A673 (cell line): ENCODE data around the gene PHETA2. TPM values are rescaled to one million over a fixed set of nuclear protein-coding genes. Genes with fewer than 3 reads are reported as not detected.

Experiments used
- BruUV-seq: library from RNA; stranded (reverse); fragments of 400-500 nt; replicated peaks from 2 replicates; lab custom pipeline; 2021; lab: Mats Ljungman, UMichigan
- CTCF ChIA-PET: fragments of 300-600 bp; sonication (Branson Sonifier 250); formaldehyde crosslinking; loops from one replicate; lab custom pipeline; 2022; ENCODE audit warnings: antibody characterized with exemption; lab: Charles Lee
- POLR2A ChIA-PET: fragments of 300-600 bp; sonication (Branson Sonifier 250); formaldehyde crosslinking; loops from one replicate; lab custom pipeline; 2022; ENCODE audit warnings: antibody characterized with exemption; ENCODE audit not compliant: low non-redundant PET; lab: Charles Lee
- DNase-seq: peaks from one replicate; pipeline ENCODE4 v3.0.0-alpha.2; 2015; ENCODE audit warnings: low spot score
- H3K27ac ChIP-seq: fragments of 200-600 bp; sonication (generic); 2 replicates; pipeline ENCODE4 v1.5.1; 2016; ENCODE audit warnings: mixed run types, low read depth, mild to moderate bottlenecking, mixed read lengths, antibody characterized with exemption, low read length; ENCODE audit not compliant: poor library complexity, severe bottlenecking
- H3K27me3 ChIP-seq: fragments of 200-600 bp; sonication (generic); replicated peaks from 2 replicates; pipeline ENCODE4 v1.6.1; 2017; ENCODE audit warnings: mixed run types, low read depth, mild to moderate bottlenecking, mixed read lengths, antibody characterized with exemption, low read length; ENCODE audit not compliant: insufficient read depth, poor library complexity
- H3K36me3 ChIP-seq: fragments of 200-600 bp; sonication (generic); 2 replicates; pipeline ENCODE4 v1.6.1; 2016; ENCODE audit warnings: mixed run types, mild to moderate bottlenecking, mixed read lengths, antibody characterized with exemption, low read length; ENCODE audit not compliant: insufficient read depth, poor library complexity, severe bottlenecking
- H3K4me1 ChIP-seq: fragments of 200-600 bp; sonication (generic); 2 replicates; pipeline ENCODE4 v1.6.1; 2017; ENCODE audit warnings: mixed run types, mild to moderate bottlenecking, mixed read lengths, antibody characterized with exemption, low read length; ENCODE audit not compliant: insufficient read depth, poor library complexity, severe bottlenecking
- H3K4me3 ChIP-seq: fragments of 200-600 bp; sonication (generic); 2 replicates; pipeline ENCODE4 v1.5.1; 2016; ENCODE audit warnings: low read depth, mixed run types, mild to moderate bottlenecking, mixed read lengths, low read length; ENCODE audit not compliant: poor library complexity, severe bottlenecking
- H3K9me3 ChIP-seq: fragments of 200-600 bp; sonication (generic); 2 replicates; pipeline ENCODE4 v1.6.1; 2016; ENCODE audit warnings: mixed run types, low read depth, mild to moderate bottlenecking, mixed read lengths, antibody characterized with exemption, low read length; ENCODE audit not compliant: poor library complexity, severe bottlenecking
- CTCF ChIP-seq: fragments of 300-800, 200-600 bp; sonication (generic); conservative IDR thresholded peaks from 2 replicates; pipeline ENCODE4 v1.5.1; 2017; ENCODE audit warnings: low read depth, mild to moderate bottlenecking, antibody characterized with exemption, low read length, moderate library complexity, mixed read lengths
- EZH2 ChIP-seq: fragments of 200-600 bp; sonication (generic); IDR thresholded peaks from 2 replicates; pipeline ENCODE4 v1.6.1; 2017; ENCODE audit warnings: borderline replicate concordance, low read depth, mild to moderate bottlenecking, mixed read lengths, antibody characterized with exemption, low read length; ENCODE audit not compliant: poor library complexity, severe bottlenecking
- intact Hi-C: fragments of 100-400 bp; cut with micrococcal nuclease; formaldehyde crosslinking; loops from one replicate; pipeline ENCODE4 v1.10.0; 2022; ENCODE audit not compliant: unreplicated experiment
- total RNA-seq: library from RNA; stranded (reverse); gene quantifications from 2 replicates; pipeline ENCODE4 v1.2.3, GENCODE V29; 2021

The PHETA2 gene
- total RNA-seq, 1 experiment from 2014 or later, result 0.97 TPM

DNA sequence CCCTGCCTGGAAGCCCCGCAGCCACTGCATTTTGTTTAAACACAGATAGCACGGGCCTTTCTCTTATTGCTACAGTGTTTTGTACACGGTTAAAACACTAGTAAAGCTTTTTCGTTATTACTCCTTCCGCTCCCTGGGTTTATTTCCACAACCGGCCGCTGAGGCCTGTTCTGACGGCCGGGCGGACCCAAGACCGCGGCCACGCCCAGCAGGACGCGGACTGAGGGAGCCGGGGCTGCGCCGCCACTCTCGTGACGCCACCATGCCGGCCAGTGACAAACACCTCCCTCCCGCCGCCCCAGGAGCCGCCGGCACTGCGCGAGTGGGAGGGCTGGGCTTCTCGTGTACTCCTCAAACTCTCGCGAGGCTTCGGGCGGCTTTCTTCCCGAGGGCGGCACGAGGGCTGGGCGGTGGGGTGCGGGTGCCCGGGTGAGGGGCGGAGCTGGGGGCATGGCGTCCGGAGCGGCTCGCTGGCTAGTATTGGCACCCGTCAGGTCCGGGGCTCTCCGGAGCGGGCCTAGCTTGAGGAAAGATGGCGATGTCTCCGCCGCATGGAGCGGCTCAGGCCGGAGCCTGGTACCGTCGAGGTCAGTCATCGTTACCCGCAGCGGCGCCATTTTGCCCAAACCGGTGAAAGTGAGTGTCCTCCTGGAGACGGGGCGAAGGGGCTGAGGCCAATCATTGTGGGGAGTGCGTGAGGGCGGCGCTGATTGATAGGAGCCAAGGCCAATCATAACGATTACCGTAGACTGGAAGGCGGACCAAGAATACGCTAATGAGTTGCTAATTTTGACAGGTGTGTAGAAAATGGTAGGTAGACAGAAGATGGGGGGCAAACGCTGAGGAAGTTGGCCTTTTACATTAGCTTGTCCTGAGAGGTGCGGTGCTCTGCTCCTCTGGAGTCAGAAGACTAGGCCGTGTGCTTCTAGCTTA lies 5.5 kb downstream of the PHETA2 start, which contains the start of gene SMDT1:
Gene SMDT1 (plus strand): TSS at position 382 of the 933 bp plus-strand sequence. CDS start 69 bp downstream, at position 451.
- no peaks in the 10 kb centered on the region for H3K9me3 ChIP-seq
- TSS peak; percentile 63 for BruUV-seq
- TF ChIP-seq CTCF, result no peak
- no peak for TF ChIP-seq EZH2
- peaks cover 22% of the 10 kb centered on the region for H3K36me3 ChIP-seq
- H3K27me3 ChIP-seq, result no peaks in the 10 kb centered on the region
- CTCF ChIA-PET, result no interaction called here
- DNase-seq, result peak; percentile 99
- intact Hi-C loops, result no loop called here
- H3K4me3 ChIP-seq, result peak within 1 kb of the TSS; percentile 61
- POLR2A ChIA-PET, result interaction anchor here (0.5 to 0.7 kb wide), 4 partner anchors 155 to 365 kb away, joined by 3 to 6 read pairs (median 4); no protein-coding TSS in a partner anchor
- peaks cover 13% of the 10 kb centered on the region for H3K4me1 ChIP-seq
- H3K27ac ChIP-seq, result peak within 1 kb of the TSS; percentile 89

DNA sequence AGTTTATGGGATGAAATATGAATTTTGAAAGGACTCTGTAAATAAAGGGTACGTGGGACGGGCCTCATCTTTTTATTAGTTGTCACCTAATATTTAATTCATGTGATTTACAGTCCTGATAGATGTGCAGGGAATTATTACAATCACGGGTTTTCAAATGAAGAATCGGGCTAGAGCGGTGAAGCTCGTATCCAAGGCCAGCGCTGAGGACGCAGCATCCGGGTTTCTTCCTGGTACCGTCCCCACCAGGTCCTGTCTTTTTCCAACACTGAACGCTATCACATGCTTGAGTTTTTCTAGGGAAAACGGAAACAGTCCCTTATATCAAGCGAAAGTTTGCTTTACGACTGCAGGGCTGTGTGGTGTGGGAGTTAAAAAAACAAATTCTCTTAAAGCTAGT lies 6.2 kb downstream of the PHETA2 start:
- BruUV-seq, result no TSS peak
- ChIA-PET CTCF (no interaction called here), POLR2A (interaction anchor here (0.6 kb wide), 1 partner anchor 695 kb away, joined by 19 read pairs; no protein-coding TSS in a partner anchor)
- peak; percentile 55 for DNase-seq
- intact Hi-C loops, result no loop called here
- Histone ChIP-seq H3K36me3 (peaks cover 28% of the 10 kb centered on the region), H3K27ac (peak overlapping the region; percentile 89), H3K27me3 (no peaks in the 10 kb centered on the region), H3K9me3 (no peaks in the 10 kb centered on the region), H3K4me1 (peaks cover 13% of the 10 kb centered on the region), H3K4me3 (peak overlapping the region; percentile 61)
- TF ChIP-seq EZH2, result no peak
- TF ChIP-seq CTCF, result no peak

DNA sequence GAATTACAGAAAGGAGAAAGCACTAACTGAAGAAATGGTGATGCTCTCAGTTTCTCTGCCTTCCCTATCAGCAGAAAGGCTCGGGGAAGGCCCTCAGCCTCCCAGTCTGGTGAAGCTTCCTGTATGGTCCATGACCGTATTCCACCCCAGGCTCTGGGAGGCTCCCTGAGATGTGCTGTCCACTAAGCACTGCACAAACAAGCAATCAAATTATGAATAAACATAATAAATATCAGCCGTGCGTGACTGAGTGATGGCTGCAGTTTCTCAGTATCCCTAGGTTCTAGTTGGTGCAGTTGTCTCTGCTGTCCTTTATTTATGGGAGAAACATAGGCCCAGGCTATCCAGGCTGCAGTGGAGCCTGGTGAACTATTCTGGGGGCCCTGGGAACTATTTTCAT lies 9.1 kb downstream of the PHETA2 start:
- intact Hi-C loops, result no loop called here
- Histone ChIP-seq H3K27me3 (no peaks in the 10 kb centered on the region), H3K27ac (no peak overlapping the region), H3K36me3 (peaks cover 48% of the 10 kb centered on the region), H3K4me3 (no peak overlapping the region), H3K9me3 (no peaks in the 10 kb centered on the region), H3K4me1 (peaks cover 13% of the 10 kb centered on the region)
- no peak for DNase-seq
- no TSS peak for BruUV-seq
- ChIA-PET CTCF (interaction anchor here (0.5 kb wide), 1 partner anchor 883 kb away, joined by 3 read pairs; no protein-coding TSS in a partner anchor), POLR2A (interaction anchor here (0.5 kb wide), 1 partner anchor 374 kb away, joined by 5 read pairs; no protein-coding TSS in a partner anchor)
- TF ChIP-seq CTCF, result no peak
